ENCODE measurements around the gene MAP6D1.

GRCh38 chr3:183873914-183874313 lies 48.5 kb upstream of the MAP6D1 start:
- no peak for TF ChIP-seq ZFP30 (CRISPR knock-in tag; IDR thresholded peaks at IDR 0.05)
- no peak for TF ChIP-seq CREB5 (CRISPR knock-in tag; IDR thresholded peaks at IDR 0.05; ENCODE audit: low read depth)
- no peak for TF ChIP-seq ZNF565 (CRISPR knock-in tag; conservative IDR thresholded peaks at IDR 0.05; ENCODE audit: low read depth)
- no peak for TF ChIP-seq ZNF70 (CRISPR knock-in tag; IDR thresholded peaks at IDR 0.05)
- no peak for TF ChIP-seq ESRRG (CRISPR knock-in tag; IDR thresholded peaks at IDR 0.05)
- TF ChIP-seq, protein P1, sequence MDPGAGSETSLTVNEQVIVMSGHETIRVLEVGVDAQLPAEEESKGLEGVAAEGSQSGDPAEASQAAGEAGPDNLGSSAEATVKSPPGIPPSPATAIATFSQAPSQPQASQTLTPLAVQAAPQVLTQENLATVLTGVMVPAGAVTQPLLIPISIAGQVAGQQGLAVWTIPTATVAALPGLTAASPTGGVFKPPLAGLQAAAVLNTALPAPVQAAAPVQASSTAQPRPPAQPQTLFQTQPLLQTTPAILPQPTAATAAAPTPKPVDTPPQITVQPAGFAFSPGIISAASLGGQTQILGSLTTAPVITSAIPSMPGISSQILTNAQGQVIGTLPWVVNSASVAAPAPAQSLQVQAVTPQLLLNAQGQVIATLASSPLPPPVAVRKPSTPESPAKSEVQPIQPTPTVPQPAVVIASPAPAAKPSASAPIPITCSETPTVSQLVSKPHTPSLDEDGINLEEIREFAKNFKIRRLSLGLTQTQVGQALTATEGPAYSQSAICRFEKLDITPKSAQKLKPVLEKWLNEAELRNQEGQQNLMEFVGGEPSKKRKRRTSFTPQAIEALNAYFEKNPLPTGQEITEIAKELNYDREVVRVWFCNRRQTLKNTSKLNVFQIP (CRISPR knock-in tag; IDR thresholded peaks at IDR 0.05; ENCODE audit: borderline replicate concordance, low read depth): no peak
- TF ChIP-seq TSHZ2 (CRISPR knock-in tag; IDR thresholded peaks at IDR 0.05): no peak
- TF ChIP-seq RARB (CRISPR knock-in tag; IDR thresholded peaks at IDR 0.05): no peak
- TF ChIP-seq ZC3H10 (CRISPR knock-in tag; IDR thresholded peaks at IDR 0.05): no peak
- no peak for TF ChIP-seq ZFP3 (CRISPR knock-in tag; IDR thresholded peaks at IDR 0.05)
- TF ChIP-seq OSR1 (CRISPR knock-in tag; IDR thresholded peaks at IDR 0.05): no peak
